ENCODE results near the gene TBL1X.
"Not testable (repeated sequence)": the region's sequence is repeated elsewhere in the genome, so short reads cannot be mapped to it uniquely, and the experiment has no call there.

TBL1X gene

DNA sequence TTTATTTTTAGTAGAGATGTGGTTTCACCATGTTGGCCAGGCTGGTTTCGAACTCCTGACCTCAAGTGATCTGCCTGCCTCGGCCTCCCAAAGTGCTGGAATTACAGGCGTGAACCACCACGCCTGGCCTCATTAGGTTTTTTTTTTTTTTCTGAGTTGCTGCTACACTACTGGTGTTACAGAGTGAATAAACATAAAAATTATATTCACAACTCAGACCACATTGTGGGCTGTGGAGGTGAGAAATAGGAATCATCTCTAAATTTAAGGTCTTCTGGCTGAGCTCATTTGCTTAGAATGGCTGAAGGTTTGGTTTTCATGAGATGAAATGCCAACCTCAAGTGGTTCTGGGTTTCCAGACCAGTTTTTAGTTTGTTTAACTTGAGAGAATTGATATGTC is 10.6 kb downstream of the TBL1X start:
- H3K27ac ChIP-seq (ENCODE audit: insufficient read depth, low read depth, low read length, poor library complexity, severe bottlenecking); H3K4me1 ChIP-seq (ENCODE audit: control insufficient read depth, insufficient read depth, low read length); H3K4me3 ChIP-seq (ENCODE audit: insufficient read depth, low read depth, low read length); H3K9me3 ChIP-seq (ENCODE audit: control insufficient read depth, low read length); H3K27me3 ChIP-seq (ENCODE audit: control insufficient read depth, insufficient read depth, low read length, poor library complexity, severe bottlenecking); H3K36me3 ChIP-seq (ENCODE audit: control insufficient read depth, insufficient read depth, low read length): not testable (repeated sequence)
- WGBS, 2 experiments, result 80 to 95% methylated on average over 2 to 4 of the region's 4 CpGs

DNA sequence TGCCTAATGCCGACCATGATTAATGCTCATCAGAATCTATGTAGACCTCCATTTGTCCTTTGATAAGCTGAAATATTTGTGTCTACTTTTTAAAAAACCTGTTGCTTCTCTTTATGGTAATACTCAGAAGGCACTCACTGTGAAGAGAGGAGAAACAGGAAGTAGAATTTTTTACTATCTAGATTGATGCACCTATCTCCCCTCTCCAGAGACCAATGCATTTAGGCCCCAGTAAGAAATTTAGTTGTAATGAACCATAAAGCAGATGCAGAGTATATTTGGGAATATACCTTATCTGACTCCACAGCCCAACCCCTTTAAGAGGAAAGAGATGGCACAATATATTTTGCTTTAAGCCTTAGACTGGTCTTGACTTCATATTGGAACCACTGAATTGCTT is 11.1 kb downstream of the TBL1X start:
- H3K27ac ChIP-seq (ENCODE audit: insufficient read depth, low read depth, low read length, poor library complexity, severe bottlenecking), result no peak overlapping the region
- H3K4me3 ChIP-seq (ENCODE audit: insufficient read depth, low read depth, low read length), result no peak overlapping the region
- H3K27me3 ChIP-seq (ENCODE audit: control insufficient read depth, insufficient read depth, low read length, poor library complexity, severe bottlenecking), result no peaks in the 10 kb centered on the region
- no peaks in the 10 kb centered on the region for H3K36me3 ChIP-seq (ENCODE audit: control insufficient read depth, insufficient read depth, low read length)
- WGBS, 2 experiments, result 91 to 100% methylated on average over 1 of the region's 1 CpG
- H3K4me1 ChIP-seq (ENCODE audit: control insufficient read depth, insufficient read depth, low read length), result no peaks in the 10 kb centered on the region
- H3K9me3 ChIP-seq (ENCODE audit: control insufficient read depth, low read length), result no peaks in the 10 kb centered on the region

DNA sequence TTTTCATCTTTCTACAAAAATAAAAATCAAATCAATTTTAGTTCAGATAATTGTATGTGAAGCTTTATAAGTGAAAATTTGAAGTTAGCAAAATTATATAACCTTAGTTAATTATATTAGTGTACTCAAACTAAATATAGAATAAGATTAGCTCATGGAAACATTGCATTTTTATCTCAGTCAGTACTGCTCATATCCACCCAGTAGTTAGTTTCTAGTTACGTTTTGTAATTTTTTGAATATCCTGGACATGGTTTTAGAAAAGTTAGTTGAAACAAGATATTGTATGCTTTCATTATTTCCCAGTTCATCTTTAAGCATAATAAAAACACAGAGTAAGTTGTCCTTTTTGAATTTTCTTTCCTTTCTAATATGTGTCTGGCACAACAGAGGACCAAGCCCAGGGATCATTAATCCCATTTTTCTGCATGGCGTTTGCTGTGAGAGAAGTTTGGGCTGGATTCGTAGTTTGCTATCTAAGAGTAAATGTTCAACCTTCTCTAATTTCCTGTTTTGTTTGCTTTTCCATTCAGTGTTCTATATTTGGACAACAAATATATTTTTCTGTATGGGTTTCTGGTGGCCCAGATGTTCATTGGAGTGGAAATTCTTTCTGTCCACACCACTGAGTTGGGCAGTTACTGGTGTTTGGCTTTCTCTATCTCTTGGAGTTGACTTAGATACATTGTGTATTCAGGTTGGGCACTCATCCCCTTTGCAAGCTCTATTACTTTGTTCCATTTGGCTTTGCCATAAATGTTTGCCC is 12.1 kb downstream of the TBL1X start:
- Histone ChIP-seq H3K36me3 (ENCODE audit: control insufficient read depth, insufficient read depth, low read length) (no peaks in the 10 kb centered on the region), H3K27me3 (ENCODE audit: control insufficient read depth, insufficient read depth, low read length, poor library complexity, severe bottlenecking) (no peaks in the 10 kb centered on the region), H3K4me3 (ENCODE audit: insufficient read depth, low read depth, low read length) (no peak overlapping the region), H3K9me3 (ENCODE audit: control insufficient read depth, low read length) (no peaks in the 10 kb centered on the region), H3K4me1 (ENCODE audit: control insufficient read depth, insufficient read depth, low read length) (no peaks in the 10 kb centered on the region), H3K27ac (ENCODE audit: insufficient read depth, low read depth, low read length, poor library complexity, severe bottlenecking) (no peak overlapping the region)
- 100% methylated on average over 1 to 2 of the region's 3 CpGs for WGBS, 2 experiments

DNA sequence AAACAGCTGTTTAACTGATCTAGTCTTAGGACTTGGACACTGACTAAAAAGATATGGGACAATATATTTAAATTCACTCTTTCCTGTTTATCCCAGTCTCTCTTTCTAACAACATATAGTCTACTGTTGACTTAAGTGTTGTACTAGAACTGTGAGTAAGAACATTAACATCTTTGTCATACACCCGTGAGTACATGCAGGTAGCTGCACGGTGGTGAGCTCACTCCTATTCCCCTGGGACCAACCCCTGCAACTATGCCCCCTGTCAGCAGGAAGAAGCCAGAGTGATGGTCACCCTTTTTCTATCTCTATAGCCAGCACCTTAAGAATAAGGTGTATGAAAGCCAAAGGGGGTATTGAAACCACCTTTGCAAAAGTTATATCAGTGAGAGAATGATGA is 17.6 kb downstream of the TBL1X start:
- 75 to 82% methylated on average over 2 of the region's 2 CpGs for WGBS, 2 experiments
- Histone ChIP-seq H3K27me3 (ENCODE audit: control insufficient read depth, insufficient read depth, low read length, poor library complexity, severe bottlenecking) (no peaks in the 10 kb centered on the region), H3K36me3 (ENCODE audit: control insufficient read depth, insufficient read depth, low read length) (no peaks in the 10 kb centered on the region)

DNA sequence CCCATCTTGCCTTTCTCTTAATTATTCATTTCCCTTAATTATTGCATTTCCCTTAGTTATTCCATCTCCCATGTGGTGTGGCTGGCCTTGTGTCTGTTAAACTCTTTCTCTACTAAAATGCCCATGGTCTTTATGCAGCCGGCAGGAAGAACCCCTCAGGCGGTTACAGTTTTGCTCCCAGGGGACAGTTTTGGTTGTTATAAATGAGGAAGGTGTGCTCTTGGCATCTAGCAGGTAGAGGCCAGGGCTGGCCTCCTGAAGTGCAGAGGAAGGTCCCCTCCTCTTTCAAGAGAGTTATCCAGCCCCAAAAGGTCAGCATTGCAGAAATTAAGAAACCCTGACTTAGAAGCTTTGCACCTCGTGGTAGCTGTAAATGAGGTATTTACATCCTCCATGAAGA is 18.0 kb downstream of the TBL1X start:
- H3K36me3 ChIP-seq (ENCODE audit: control insufficient read depth, insufficient read depth, low read length), result no peaks in the 10 kb centered on the region
- H3K27ac ChIP-seq (ENCODE audit: insufficient read depth, low read depth, low read length, poor library complexity, severe bottlenecking), result no peak overlapping the region
- no peaks in the 10 kb centered on the region for H3K9me3 ChIP-seq (ENCODE audit: control insufficient read depth, low read length)
- 48 to 54% methylated on average over 3 of the region's 3 CpGs for WGBS, 2 experiments
- no peak overlapping the region for H3K4me3 ChIP-seq (ENCODE audit: insufficient read depth, low read depth, low read length)
- no peaks in the 10 kb centered on the region for H3K4me1 ChIP-seq (ENCODE audit: control insufficient read depth, insufficient read depth, low read length)
- no peaks in the 10 kb centered on the region for H3K27me3 ChIP-seq (ENCODE audit: control insufficient read depth, insufficient read depth, low read length, poor library complexity, severe bottlenecking)

More for the DNA sequence above, 17.6 kb downstream of the TBL1X start:
- no peak overlapping the region for H3K4me3 ChIP-seq (ENCODE audit: insufficient read depth, low read depth, low read length)
- H3K27ac ChIP-seq (ENCODE audit: insufficient read depth, low read depth, low read length, poor library complexity, severe bottlenecking), result no peak overlapping the region
- H3K9me3 ChIP-seq (ENCODE audit: control insufficient read depth, low read length), result no peaks in the 10 kb centered on the region
- no peaks in the 10 kb centered on the region for H3K4me1 ChIP-seq (ENCODE audit: control insufficient read depth, insufficient read depth, low read length)

DNA sequence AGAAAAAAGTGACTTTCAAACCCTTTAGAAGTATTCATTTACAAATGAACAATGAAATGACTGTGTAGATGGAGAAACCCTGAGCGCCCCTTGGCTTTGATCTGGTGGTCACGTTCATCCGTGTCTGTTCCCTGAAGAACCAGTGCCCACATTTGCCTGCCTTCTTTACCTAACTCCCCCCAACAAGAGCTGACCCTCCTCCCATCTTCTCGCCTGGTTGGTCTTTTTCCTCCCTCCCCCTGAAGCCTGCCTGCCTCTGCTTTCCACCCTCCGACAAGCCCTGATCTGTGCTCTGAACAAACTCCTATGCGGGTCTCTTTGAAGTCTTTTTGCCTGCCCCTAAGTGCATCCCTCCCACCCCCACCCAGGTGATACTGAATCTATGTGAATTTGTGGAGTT is 18.5 kb downstream of the TBL1X start:
- WGBS, 2 experiments, result 46 to 51% methylated on average over 5 to 6 of the region's 6 CpGs
- Histone ChIP-seq H3K4me3 (ENCODE audit: insufficient read depth, low read depth, low read length) (no peak overlapping the region), H3K9me3 (ENCODE audit: control insufficient read depth, low read length) (no peaks in the 10 kb centered on the region), H3K27me3 (ENCODE audit: control insufficient read depth, insufficient read depth, low read length, poor library complexity, severe bottlenecking) (no peaks in the 10 kb centered on the region), H3K36me3 (ENCODE audit: control insufficient read depth, insufficient read depth, low read length) (no peaks in the 10 kb centered on the region), H3K4me1 (ENCODE audit: control insufficient read depth, insufficient read depth, low read length) (no peaks in the 10 kb centered on the region), H3K27ac (ENCODE audit: insufficient read depth, low read depth, low read length, poor library complexity, severe bottlenecking) (no peak overlapping the region)

DNA sequence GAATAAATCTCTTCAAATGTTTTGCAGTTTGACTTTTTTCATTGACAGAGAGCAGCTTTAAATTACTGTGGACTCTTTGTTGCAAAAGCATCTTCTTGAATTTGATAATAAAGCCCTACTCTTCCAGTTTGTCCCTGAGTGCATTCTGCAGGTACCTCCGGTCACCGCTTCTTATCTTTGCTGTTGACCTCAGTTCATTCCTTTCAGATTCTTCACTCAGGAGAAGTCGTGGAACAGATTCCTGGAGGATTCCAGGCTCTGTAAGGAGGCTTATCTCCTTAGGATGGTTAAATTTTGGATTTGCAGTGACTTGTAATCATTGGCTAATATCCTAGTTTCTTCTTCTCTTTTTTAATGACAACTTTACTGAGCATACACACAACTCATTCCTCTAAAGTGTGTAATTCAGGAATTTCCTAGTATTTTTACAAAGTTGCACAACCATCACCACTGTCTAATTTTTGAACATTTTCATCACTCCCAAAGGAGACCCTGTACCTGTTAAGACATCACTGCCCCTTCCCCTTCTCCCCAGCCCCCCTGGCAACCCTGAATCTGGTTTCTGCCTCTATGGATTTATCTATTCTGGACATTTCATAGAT is 22.0 kb downstream of the TBL1X start:
- 92 to 100% methylated on average over 2 to 3 of the region's 3 CpGs for WGBS, 2 experiments
- Histone ChIP-seq H3K36me3 (ENCODE audit: control insufficient read depth, insufficient read depth, low read length) (no peaks in the 10 kb centered on the region), H3K4me1 (ENCODE audit: control insufficient read depth, insufficient read depth, low read length) (no peaks in the 10 kb centered on the region), H3K27me3 (ENCODE audit: control insufficient read depth, insufficient read depth, low read length, poor library complexity, severe bottlenecking) (no peaks in the 10 kb centered on the region), H3K4me3 (ENCODE audit: insufficient read depth, low read depth, low read length) (no peak overlapping the region), H3K27ac (ENCODE audit: insufficient read depth, low read depth, low read length, poor library complexity, severe bottlenecking) (no peak overlapping the region), H3K9me3 (ENCODE audit: control insufficient read depth, low read length) (no peaks in the 10 kb centered on the region)

DNA sequence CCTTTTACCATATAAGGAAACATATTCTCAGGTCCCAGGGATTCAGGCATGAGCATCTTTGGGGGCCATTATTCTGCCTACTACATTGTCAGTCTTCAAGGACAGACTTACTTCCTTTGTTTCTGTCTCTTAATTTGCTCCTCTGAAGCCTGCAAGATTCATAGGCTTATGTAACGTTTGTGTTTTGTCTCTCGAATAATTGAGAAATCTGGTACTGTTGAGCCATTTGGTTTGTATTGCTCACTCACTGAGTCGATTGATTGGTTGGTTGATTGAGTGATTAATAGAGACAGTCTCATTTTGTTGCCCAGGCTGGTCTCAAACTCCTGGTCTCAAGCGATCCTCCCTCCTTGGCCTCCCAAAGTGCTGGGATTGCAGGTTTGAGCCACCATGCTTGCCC is 23.7 kb downstream of the TBL1X start:
- WGBS, 2 experiments, result 69 to 72% methylated on average over 4 of the region's 4 CpGs
- H3K27ac ChIP-seq (ENCODE audit: insufficient read depth, low read depth, low read length, poor library complexity, severe bottlenecking), result no peak overlapping the region
- H3K4me3 ChIP-seq (ENCODE audit: insufficient read depth, low read depth, low read length), result no peak overlapping the region
- no peaks in the 10 kb centered on the region for H3K4me1 ChIP-seq (ENCODE audit: control insufficient read depth, insufficient read depth, low read length)
- no peaks in the 10 kb centered on the region for H3K9me3 ChIP-seq (ENCODE audit: control insufficient read depth, low read length)
- no peaks in the 10 kb centered on the region for H3K36me3 ChIP-seq (ENCODE audit: control insufficient read depth, insufficient read depth, low read length)
- no peaks in the 10 kb centered on the region for H3K27me3 ChIP-seq (ENCODE audit: control insufficient read depth, insufficient read depth, low read length, poor library complexity, severe bottlenecking)

DNA sequence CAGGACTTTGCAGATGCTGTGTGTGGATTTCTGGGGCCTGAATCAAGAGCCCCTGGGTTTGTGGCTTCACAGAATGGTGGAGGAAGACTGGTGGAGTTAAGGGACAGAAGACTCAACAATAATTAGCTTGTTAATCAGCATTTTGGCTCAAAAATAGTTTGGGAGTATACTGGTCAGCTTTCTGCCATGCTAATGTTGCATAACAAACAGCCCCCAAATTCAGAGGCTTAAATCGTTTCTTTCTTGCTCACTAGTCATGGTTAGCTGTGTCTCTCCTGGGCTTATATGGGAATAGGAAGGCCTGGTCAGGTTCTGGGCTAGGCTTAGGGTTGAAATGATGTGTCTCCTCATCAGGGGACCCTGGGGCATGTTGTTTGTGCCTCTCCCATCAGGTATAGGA is 24.4 kb downstream of the TBL1X start:
- WGBS, 2 experiments, result 0% methylated on average over 1 of the region's 1 CpG

DNA sequence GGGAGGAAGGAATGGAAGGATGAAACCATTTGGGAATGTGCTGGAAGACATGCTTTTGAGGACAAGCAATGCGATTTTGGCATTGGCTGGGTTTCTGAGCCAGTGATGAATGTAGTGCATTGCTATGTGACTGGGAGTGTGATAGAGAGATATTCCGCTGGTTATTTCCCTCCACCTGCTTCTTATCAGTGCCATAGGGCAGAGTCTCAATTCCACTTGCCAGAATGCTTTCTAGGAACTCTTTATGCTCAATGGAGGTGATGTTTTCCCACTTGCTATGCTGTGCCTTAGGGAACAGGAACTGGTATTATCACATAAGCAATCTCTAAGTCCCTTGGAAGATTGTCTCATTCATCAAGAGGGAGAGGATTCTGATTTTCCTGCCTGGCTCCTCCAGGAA is 28.0 kb downstream of the TBL1X start:
- no peak overlapping the region for H3K27ac ChIP-seq (ENCODE audit: insufficient read depth, low read depth, low read length, poor library complexity, severe bottlenecking)
- 86 to 95% methylated on average over 1 to 2 of the region's 2 CpGs for WGBS, 2 experiments
- no peaks in the 10 kb centered on the region for H3K4me1 ChIP-seq (ENCODE audit: control insufficient read depth, insufficient read depth, low read length)
- H3K4me3 ChIP-seq (ENCODE audit: insufficient read depth, low read depth, low read length), result no peak overlapping the region
- no peaks in the 10 kb centered on the region for H3K27me3 ChIP-seq (ENCODE audit: control insufficient read depth, insufficient read depth, low read length, poor library complexity, severe bottlenecking)
- H3K36me3 ChIP-seq (ENCODE audit: control insufficient read depth, insufficient read depth, low read length), result no peaks in the 10 kb centered on the region
- no peaks in the 10 kb centered on the region for H3K9me3 ChIP-seq (ENCODE audit: control insufficient read depth, low read length)

More for the DNA sequence above, 24.4 kb downstream of the TBL1X start:
- Histone ChIP-seq H3K4me3 (ENCODE audit: insufficient read depth, low read depth, low read length) (no peak overlapping the region), H3K4me1 (ENCODE audit: control insufficient read depth, insufficient read depth, low read length) (no peaks in the 10 kb centered on the region), H3K36me3 (ENCODE audit: control insufficient read depth, insufficient read depth, low read length) (no peaks in the 10 kb centered on the region), H3K27ac (ENCODE audit: insufficient read depth, low read depth, low read length, poor library complexity, severe bottlenecking) (no peak overlapping the region), H3K27me3 (ENCODE audit: control insufficient read depth, insufficient read depth, low read length, poor library complexity, severe bottlenecking) (no peaks in the 10 kb centered on the region), H3K9me3 (ENCODE audit: control insufficient read depth, low read length) (no peaks in the 10 kb centered on the region)
